ENCODE data around the gene MRPL2.
"Not testable (repeated sequence)": the region's sequence is repeated elsewhere in the genome, so short reads cannot be mapped to it uniquely, and the experiment has no call there.

The MRPL2 gene

GRCh38 chr6:43052225-43052841 lies 6.9 kb downstream of the MRPL2 start:
- DNase-seq: no peak

GRCh38 chr6:43050981-43051380 lies 8.3 kb downstream of the MRPL2 start:
- DNase-seq: no peak

GRCh38 chr6:43047998-43048397 lies 11.2 kb downstream of the MRPL2 start:
- DNase-seq: no peak

- DNase-seq: no peak
Measured at GRCh38 chr6:43045371-43045930, 13.8 kb downstream of the MRPL2 start.

- DNase-seq: no peak
Measured at GRCh38 chr6:43043310-43043709, 15.9 kb downstream of the MRPL2 start.

GRCh38 chr6:43041475-43041874 lies 17.8 kb downstream of the MRPL2 start:
- not testable (repeated sequence) for DNase-seq

GRCh38 chr6:43040542-43041257 lies 18.5 kb downstream of the MRPL2 start:
- no peak for DNase-seq

GRCh38 chr6:43038727-43039126 lies 20.5 kb downstream of the MRPL2 start:
- no peak for DNase-seq

GRCh38 chr6:43037706-43038105 lies 21.5 kb downstream of the MRPL2 start:
- DNase-seq: no peak

- DNase-seq: no peak
Measured at GRCh38 chr6:43037197-43037596, 22.0 kb downstream of the MRPL2 start.

- no peak for DNase-seq
Measured at GRCh38 chr6:43036712-43037111, 22.5 kb downstream of the MRPL2 start.

GRCh38 chr6:43035495-43036194 lies 23.6 kb downstream of the MRPL2 start:
- no peak for DNase-seq

GRCh38 chr6:43034190-43034525 lies 25.1 kb downstream of the MRPL2 start:
- no peak for DNase-seq

- DNase-seq: no peak
Measured at GRCh38 chr6:43033496-43034189, 25.6 kb downstream of the MRPL2 start.

GRCh38 chr6:43032326-43032725 lies 26.9 kb downstream of the MRPL2 start:
- DNase-seq: no peak

- DNase-seq: no peak
Measured at GRCh38 chr6:43029120-43029519, 30.1 kb downstream of the MRPL2 start.

- no peak for DNase-seq
Measured at GRCh38 chr6:43026365-43026764, 32.9 kb downstream of the MRPL2 start.

- no peak for DNase-seq
Measured at GRCh38 chr6:43024436-43024835, 34.8 kb downstream of the MRPL2 start.

- DNase-seq: peak; percentile 90
Measured at GRCh38 chr6:43021270-43022047, 37.8 kb downstream of the MRPL2 start, which contains the start of gene RRP36. TSS of gene RRP36 (plus strand) at chr6:43021623. CDS start at chr6:43021655, 32 bp downstream.

- no peak for DNase-seq
Measured at GRCh38 chr6:43020847-43021246, 38.4 kb downstream of the MRPL2 start.

- no peak for DNase-seq
Measured at GRCh38 chr6:43020052-43020705, 39.1 kb downstream of the MRPL2 start.

- no peak for DNase-seq
Measured at GRCh38 chr6:43019152-43019551, 40.1 kb downstream of the MRPL2 start.

Measured in activated CD8-positive, alpha-beta memory T cell treated with anti-CD3 and anti-CD28 coated beads for 24 hours (primary cell).